H1 (cell line): ENCODE data around the gene ZNF541. TPM values are rescaled to one million over a fixed set of nuclear protein-coding genes. Genes with fewer than 3 reads are reported as not detected.

Experiments used
- CTCF ChIA-PET: fragments of 300-600 bp; sonication (Branson Sonifier 250); formaldehyde crosslinking; loops from one replicate; lab custom pipeline; 2021; ENCODE audit not compliant: partially characterized antibody; lab: Charles Lee
- POLR2A ChIA-PET: fragments of 300-600 bp; sonication (Branson Sonifier 250); formaldehyde crosslinking; loops from one replicate; lab custom pipeline; 2021; ENCODE audit warnings: inconsistent platforms; ENCODE audit not compliant: partially characterized antibody; lab: Charles Lee
- DNase-seq, 2 experiments: peaks; one replicate each; pipeline versions ENCODE4 v3.0.0 to v3.0.0-alpha.2; 2010 to 2022; ENCODE audit warnings: low spot score in 2 of 2, low read depth in 1 of 2, mixed read lengths in 1 of 2
- FAIRE-seq: peaks from 2 replicates; lab custom pipeline; 2011; peaks lifted over from hg19 to GRCh38; lab: Jason Lieb, UNC
- H2AFZ ChIP-seq: 2 replicates; pipeline ENCODE4 v1.8.1; 2012; ENCODE audit warnings: low read length, inconsistent platforms
- H2AK5ac ChIP-seq: 2 replicates; pipeline ENCODE4 v1.6.1; 2013; ENCODE audit warnings: low read depth, low read length
- H2BK120ac ChIP-seq: replicated peaks from 2 replicates; pipeline ENCODE3; 2013; ENCODE audit warnings: low read depth, low read length, inconsistent platforms
- H2BK12ac ChIP-seq: 2 replicates; pipeline ENCODE4 v1.6.1; 2013; ENCODE audit warnings: low read depth, low read length
- H2BK15ac ChIP-seq: 2 replicates; pipeline ENCODE4 v1.6.1; 2013; ENCODE audit warnings: low read length
- H2BK20ac ChIP-seq: 2 replicates; pipeline ENCODE4 v1.6.1; 2013; ENCODE audit warnings: low read length
- H2BK5ac ChIP-seq: 2 replicates; pipeline ENCODE4 v1.6.1; 2013; ENCODE audit warnings: low read depth, low read length
- H3K14ac ChIP-seq: 2 replicates; pipeline ENCODE4 v1.6.1; 2013; ENCODE audit warnings: inconsistent platforms; ENCODE audit not compliant: insufficient read length
- H3K18ac ChIP-seq: 2 replicates; pipeline ENCODE4 v1.6.1; 2013; ENCODE audit warnings: low read length; ENCODE audit errors: extremely low read depth
- H3K23ac ChIP-seq: 2 replicates; pipeline ENCODE4 v1.6.1; 2013; ENCODE audit warnings: inconsistent platforms; ENCODE audit not compliant: insufficient read length
- H3K23me2 ChIP-seq: 2 replicates; pipeline ENCODE4 v1.6.1; 2013; ENCODE audit warnings: low read depth, low read length
- H3K27ac ChIP-seq: 2 replicates; pipeline ENCODE4 v1.6.1; 2011; ENCODE audit warnings: low read depth, low read length, inconsistent platforms
- H3K27me3 ChIP-seq, 4 experiments: replicated peaks in 1 of 4; 1 replicate in 1 of 4; 2 replicates in 3 of 4; pipeline versions ENCODE4 v1.6.1 to v1.8.1; 2011 to 2013; ENCODE audit warnings: low read length in 3 of 4, mild to moderate bottlenecking in 3 of 4, inconsistent platforms in 2 of 4, mixed read lengths in 2 of 4, moderate library complexity in 1 of 4; ENCODE audit not compliant: control insufficient read depth in 3 of 4, insufficient read depth in 3 of 4; ENCODE audit errors: extremely low read depth in 1 of 4
- H3K36me3 ChIP-seq, 4 experiments: 2 replicates each; pipeline versions ENCODE4 v1.6.1 to v1.8.1; 2011 to 2013; ENCODE audit warnings: mild to moderate bottlenecking in 4 of 4, low read length in 3 of 4, moderate library complexity in 2 of 4, control low read depth in 1 of 4, inconsistent platforms in 1 of 4; ENCODE audit not compliant: insufficient read depth in 4 of 4, control insufficient read depth in 2 of 4
- H3K4ac ChIP-seq: replicated peaks from 2 replicates; pipeline ENCODE3; 2013; ENCODE audit warnings: low read length, low read depth, mixed read lengths, inconsistent platforms; ENCODE audit not compliant: insufficient read length
- H3K4me1 ChIP-seq, 4 experiments: replicated peaks in 1 of 4; 1 replicate in 1 of 4; 2 replicates in 3 of 4; pipeline versions ENCODE4 v1.6.1 to v1.8.1; 2011 to 2013; ENCODE audit warnings: low read length in 3 of 4, inconsistent platforms in 2 of 4, mixed read lengths in 1 of 4; ENCODE audit not compliant: insufficient read depth in 4 of 4, control insufficient read depth in 3 of 4
- H3K4me2 ChIP-seq, 2 experiments: 2 replicates each; pipeline versions ENCODE4 v1.6.1 to v1.8.1; 2011 to 2013; ENCODE audit warnings: low read depth in 2 of 2, low read length in 2 of 2, control low read depth in 1 of 2, inconsistent platforms in 1 of 2, mild to moderate bottlenecking in 1 of 2; ENCODE audit not compliant: insufficient read depth in 1 of 2
- H3K4me3 ChIP-seq, 4 experiments: fragments of 200-600, 300-600 bp in 1 of 4; sonication (generic), shearing (Covaris generic), sonication (Bioruptor Twin) in 1 of 4; 2 replicates each; pipeline versions ENCODE4 v1.5.1 to v1.8.1; 2011 to 2016; ENCODE audit warnings: low read length in 4 of 4, low read depth in 3 of 4, control low read depth in 2 of 4, inconsistent platforms in 2 of 4, mild to moderate bottlenecking in 2 of 4, mixed read lengths in 1 of 4, moderate library complexity in 1 of 4; ENCODE audit not compliant: insufficient read depth in 2 of 4; ENCODE audit errors: extremely low read depth in 1 of 4
- H3K56ac ChIP-seq: replicated peaks from 2 replicates; pipeline ENCODE3; 2013; ENCODE audit warnings: low read depth, mild to moderate bottlenecking, mixed read lengths, low read length, inconsistent platforms; ENCODE audit not compliant: insufficient read length
- H3K79me1 ChIP-seq: 2 replicates; pipeline ENCODE4 v1.6.1; 2013; ENCODE audit warnings: low read depth, low read length, control low read depth
- H3K79me2 ChIP-seq, 2 experiments: 2 replicates each; pipeline versions ENCODE4 v1.6.1 to v1.8.1; 2012 to 2013; ENCODE audit warnings: low read length in 2 of 2, mild to moderate bottlenecking in 2 of 2, inconsistent platforms in 1 of 2; ENCODE audit not compliant: insufficient read depth in 2 of 2, control insufficient read depth in 1 of 2
- H3K9ac ChIP-seq, 4 experiments: replicated peaks in 1 of 4; 1 replicate in 1 of 4; 2 replicates in 3 of 4; pipeline versions ENCODE4 v1.6.1 to v1.8.1; 2011 to 2013; ENCODE audit warnings: low read depth in 3 of 4, low read length in 3 of 4, control low read depth in 2 of 4, mild to moderate bottlenecking in 2 of 4, moderate library complexity in 2 of 4, inconsistent platforms in 1 of 4; ENCODE audit errors: extremely low read depth in 1 of 4
- H3K9me3 ChIP-seq, 2 experiments: 2 replicates each; pipeline versions ENCODE4 v1.6.1 to v1.8.1; 2012 to 2013; ENCODE audit warnings: mild to moderate bottlenecking in 2 of 2, moderate library complexity in 2 of 2, control low read depth in 1 of 2, inconsistent platforms in 1 of 2, low read depth in 1 of 2, low read length in 1 of 2, mixed read lengths in 1 of 2; ENCODE audit not compliant: insufficient read depth in 2 of 2
- H4K20me1 ChIP-seq, 2 experiments: replicated peaks in 1 of 2; 2 replicates each; pipeline versions ENCODE3 to v1.8.1; 2011 to 2013; ENCODE audit warnings: inconsistent platforms in 2 of 2, low read length in 2 of 2, mild to moderate bottlenecking in 1 of 2; ENCODE audit not compliant: insufficient read depth in 2 of 2, control insufficient read depth in 1 of 2
- H4K5ac ChIP-seq: 2 replicates; pipeline ENCODE4 v1.6.1; 2013; ENCODE audit warnings: low read length, low read depth, mixed read lengths, inconsistent platforms; ENCODE audit not compliant: insufficient read length
- H4K8ac ChIP-seq: 2 replicates; pipeline ENCODE4 v1.8.0; 2013; ENCODE audit warnings: mild to moderate bottlenecking, moderate library complexity, low read length, inconsistent platforms; ENCODE audit not compliant: insufficient read depth; ENCODE audit errors: extremely low read depth
- H4K91ac ChIP-seq: replicated peaks from 2 replicates; pipeline ENCODE3; 2013; ENCODE audit warnings: low read length, mixed read lengths, inconsistent platforms; ENCODE audit not compliant: insufficient read length
- ASH2L ChIP-seq: fragments of 200-600, 300-600 bp; sonication (generic); IDR thresholded peaks from one replicate; pipeline ENCODE4 v1.7.1; 2017; ENCODE audit warnings: low read length
- CBX8 ChIP-seq: fragments of 300-800, 300-1000 bp; sonication (generic); IDR thresholded peaks from 2 replicates; pipeline ENCODE4 v1.7.1; 2016; ENCODE audit warnings: low read depth, low read length, borderline replicate concordance
- HDAC2 ChIP-seq, 2 experiments: fragments of 300-600 bp in 1 of 2; sonication (generic) in 1 of 2; IDR thresholded peaks; 2 replicates each; pipeline ENCODE4 v1.6.1; 2011 to 2012; ENCODE audit warnings: low read depth in 2 of 2, low read length in 2 of 2, mild to moderate bottlenecking in 2 of 2, moderate library complexity in 2 of 2, borderline replicate concordance in 1 of 2, inconsistent platforms in 1 of 2
- HDAC6 ChIP-seq: IDR thresholded peaks from one replicate; pipeline ENCODE4 v1.7.1; 2012; ENCODE audit warnings: low read depth, mild to moderate bottlenecking, inconsistent platforms, low read length, moderate library complexity
- KDM1A ChIP-seq: fragments of 200-600, 300-600 bp; sonication (generic); IDR thresholded peaks from 2 replicates; pipeline ENCODE4 v1.7.1; 2016; ENCODE audit warnings: mild to moderate bottlenecking, low read length, borderline replicate concordance
- NRF1 ChIP-seq: IDR thresholded peaks from 2 replicates; pipeline ENCODE4 v1.6.1; 2011; ENCODE audit warnings: mild to moderate bottlenecking, low read depth, low read length, improper control_type of control experiment
- RFX5 ChIP-seq: IDR thresholded peaks from 2 replicates; pipeline ENCODE4 v1.6.1; 2011; ENCODE audit warnings: low read depth, low read length, improper control_type of control experiment, borderline replicate concordance
- RXRA ChIP-seq: IDR thresholded peaks from 2 replicates; pipeline ENCODE4 v1.6.1; 2011; ENCODE audit warnings: low read depth, mild to moderate bottlenecking, low read length, moderate library complexity; ENCODE audit not compliant: insufficient read depth
- TBP ChIP-seq: IDR thresholded peaks from 2 replicates; pipeline ENCODE4 v1.6.1; 2011; ENCODE audit warnings: low read depth, low read length, improper control_type of control experiment
- WGBS, 2 experiments: shearing (Covaris generic) in 1 of 2; methylation state at CpG; one replicate each; pipeline versions ENCODE4 v1.1.6 to v1.1.7; 2013 to 2015; ENCODE audit warnings: low lambda C conversion rate in 2 of 2, mixed read lengths in 2 of 2, inconsistent platforms in 1 of 2, low coverage in 1 of 2, missing lambda C conversion rate in 1 of 2; ENCODE audit not compliant: insufficient replicate concordance in 2 of 2, insufficient coverage in 1 of 2, insufficient read length in 1 of 2; ENCODE audit errors: extremely low coverage in 1 of 2, missing lambda C conversion rate in 1 of 2; 5-methylcytosine and 5-hydroxymethylcytosine counted together
- polyA plus RNA-seq, 7 experiments: library from polyadenylated mRNA; depleted of rRNA in 3 of 7; stranded (reverse) in 5 of 7; unstranded in 2 of 7; fragments of >200 nt in 5 of 7; fragments of 200-250 nt in 2 of 7; gene quantifications; 1 replicate in 5 of 7; 2 replicates in 1 of 7; 4 replicates in 1 of 7; pipeline versions ENCODE4 v1.2.1 to v1.2.3, GENCODE V29; 2011 to 2013; ENCODE audit warnings: missing spikeins in 2 of 7, mixed read lengths in 2 of 7
- total RNA-seq: library from RNA; stranded (reverse); fragmentation: NEBNext Ultra II Directional; extraction: Animal tissue kit (Norgen Biotek cat#: 25700); gene quantifications from 2 replicates; pipeline ENCODE4 v1.2.1, GENCODE V29; 2021

Gene ZNF541
- total and polyA plus RNA-seq, 2 of the 8 experiments (the other 6 are each of a cell fraction or from before 2014, with no cell fraction given): 0.05 TPM; not detected in 1

DNA sequence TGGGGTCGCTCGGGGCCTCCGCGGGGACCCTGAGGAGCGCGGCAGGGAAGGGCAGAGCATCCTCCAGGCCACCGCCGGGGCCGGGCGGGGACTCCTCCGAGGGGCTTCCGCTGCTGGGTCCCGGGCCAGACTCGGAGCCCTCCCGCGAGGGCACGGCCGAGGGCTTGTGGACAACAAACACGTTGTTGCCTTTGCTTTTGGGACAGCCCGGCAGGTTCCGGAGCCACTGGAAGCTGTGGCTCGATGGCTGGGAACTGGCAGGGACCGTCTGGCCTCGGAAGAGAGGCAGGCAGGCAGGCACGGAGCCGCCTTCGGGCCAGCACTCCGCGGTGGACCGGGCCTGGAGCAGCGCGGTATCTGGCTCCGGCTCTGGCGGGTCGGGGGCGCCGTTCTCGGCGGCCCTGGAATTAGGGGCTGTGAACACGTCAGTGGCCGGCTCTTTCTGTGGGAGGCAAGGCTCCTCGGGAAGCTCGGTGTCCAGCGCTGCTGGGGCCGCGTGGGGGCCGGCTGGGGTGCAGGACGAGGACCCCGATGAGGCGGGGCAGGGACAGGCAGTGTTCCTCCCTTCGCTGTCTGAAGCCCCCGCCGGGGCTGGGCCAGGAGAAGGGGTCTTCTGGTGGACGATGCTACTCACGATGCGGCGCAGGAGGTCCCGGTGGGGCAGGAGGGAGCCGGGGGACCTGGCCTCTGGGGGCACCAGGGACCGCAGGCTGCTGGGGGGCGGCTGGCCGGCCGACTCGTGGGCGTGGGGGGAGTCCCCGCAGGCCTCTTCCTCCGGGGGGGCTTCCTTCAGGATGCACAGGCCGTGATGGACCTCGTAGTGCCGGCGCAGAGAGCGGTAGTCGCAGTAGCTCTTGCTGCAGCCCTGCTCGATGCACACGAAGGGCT is 27.6 kb downstream of the ZNF541 start:
- Histone ChIP-seq H4K91ac (peak overlapping the region; percentile 81), H3K9ac (no peak overlapping the region), H3K56ac (no peak overlapping the region), H2AFZ (peak overlapping the region; percentile 17), H4K8ac (peak overlapping the region; percentile 77), H2AK5ac (no peak overlapping the region), H2BK5ac (0 out of 2 replicates have a peak overlapping the region, but pooled peaks have one; percentile 9), H4K5ac (no peak overlapping the region), H2BK12ac (peak overlapping the region; percentile 68; the same call in 1 of the 2 replicates), H3K27me3 (no peaks in the 10 kb centered on the region), H3K14ac (no peak overlapping the region), H3K4ac (no peak overlapping the region), H3K27ac (no peak overlapping the region), H3K9me3 (no peaks in the 10 kb centered on the region), H2BK15ac (no peak overlapping the region), H3K36me3 (no peaks in the 10 kb centered on the region), H3K4me1 (peaks cover 0 to 4% (median 0%) of the 10 kb centered on the region in 4 experiments; a peak in 1 of 7 replicates), H2BK120ac (no peak overlapping the region)
- no peak for FAIRE-seq
- CTCF ChIA-PET: interaction anchor here (0.9 kb wide), 1 partner anchor 10 kb away, joined by 3 read pairs; no protein-coding TSS in a partner anchor
- no peak for DNase-seq
- TF ChIP-seq KDM1A: no peak
- TF ChIP-seq ASH2L: no peak
- no peak for TF ChIP-seq HDAC6
- no peak for TF ChIP-seq HDAC2 (IDR thresholded peaks at IDR 0.05; ENCODE audit: borderline replicate concordance in 1 of 2, low read depth in 2 of 2, low read length in 2 of 2)
- TF ChIP-seq RXRA: no peak
- TF ChIP-seq NRF1: no peak
- TF ChIP-seq TBP: no peak
- TF ChIP-seq RFX5: no peak
- no peak for TF ChIP-seq CBX8
- TF ChIP-seq, all 59 proteins: peak for 0
- H3K23ac ChIP-seq: no peak overlapping the region
- H3K4me2 ChIP-seq: no peak overlapping the region
- peak overlapping the region; percentile 48 for H3K18ac ChIP-seq
- no peaks in the 10 kb centered on the region for H4K20me1 ChIP-seq
- no peaks in the 10 kb centered on the region for H3K79me1 ChIP-seq
- POLR2A ChIA-PET: interaction anchor here (1.5 to 1.7 kb wide), 2 partner anchors 14 to 16 kb away, joined by 4 read pairs; no protein-coding TSS in a partner anchor
- no peaks in the 10 kb centered on the region for H3K23me2 ChIP-seq
- WGBS, 2 experiments: 93% methylated on average over 47 of the region's 75 CpGs; no CpG with 5 or more reads in 1 of the 2 experiments
- no peak overlapping the region for H3K4me3 ChIP-seq
- no peaks in the 10 kb centered on the region for H3K79me2 ChIP-seq
- no peak overlapping the region for H2BK20ac ChIP-seq
